NCI-H526 (cell line): ENCODE data around the gene RAET1E.
"Not testable (repeated sequence)": the region's sequence is repeated elsewhere in the genome, so short reads cannot be mapped to it uniquely, and the experiment has no call there.

Experiments
- DNase-seq, 2 experiments: peaks; one replicate each; lab custom pipeline; 2025; lab: John Stamatoyannopoulos, UW

RAET1E gene

GRCh38 chr6:149909701-149910470 lies 12.0 kb upstream of the RAET1E start:
- DNase-seq, result no peak

GRCh38 chr6:149908480-149908879 lies 10.6 kb upstream of the RAET1E start:
- not testable (repeated sequence) for DNase-seq

- DNase-seq, result no peak
These were observed 9.4 kb upstream of the RAET1E start for GRCh38 chr6:149907317-149907716.

GRCh38 chr6:149906405-149906804 lies 8.5 kb upstream of the RAET1E start:
- no peak for DNase-seq

GRCh38 chr6:149905911-149906371 lies 8.0 kb upstream of the RAET1E start:
- no peak for DNase-seq

GRCh38 chr6:149905371-149905910 lies 7.5 kb upstream of the RAET1E start:
- DNase-seq, result no peak

GRCh38 chr6:149904661-149905370 lies 6.9 kb upstream of the RAET1E start:
- no peak for DNase-seq

GRCh38 chr6:149903938-149904611 lies 6.2 kb upstream of the RAET1E start:
- DNase-seq, result peak in 1 of 2 experiments; percentile 14

GRCh38 chr6:149901444-149902140 lies 3.7 kb upstream of the RAET1E start:
- no peak for DNase-seq

- no peak for DNase-seq
These were observed 2.9 kb upstream of the RAET1E start for GRCh38 chr6:149900620-149901443.

GRCh38 chr6:149899926-149900619 lies 2.2 kb upstream of the RAET1E start:
- DNase-seq, result no peak

- no peak for DNase-seq
These were observed 1.6 kb upstream of the RAET1E start for GRCh38 chr6:149899486-149899885.

GRCh38 chr6:149898966-149899365 lies 1.1 kb upstream of the RAET1E start:
- no peak for DNase-seq

GRCh38 chr6:149897015-149897697 lies 757 bp downstream of the RAET1E start:
- no peak for DNase-seq

- no peak for DNase-seq
These were observed 1.4 kb downstream of the RAET1E start for GRCh38 chr6:149896491-149896890.

GRCh38 chr6:149895833-149896271 lies 2.1 kb downstream of the RAET1E start:
- no peak for DNase-seq

- peak in 1 of 2 experiments; percentile 33 for DNase-seq
These were observed 2.8 kb downstream of the RAET1E start for GRCh38 chr6:149895048-149895590.

GRCh38 chr6:149891864-149892263 lies 6.0 kb downstream of the RAET1E start:
- DNase-seq, result not testable (repeated sequence)

- no peak for DNase-seq
These were observed 6.7 kb downstream of the RAET1E start for GRCh38 chr6:149891259-149891658.
